Measurements from ENCODE around the gene ANKRD53.

Gene ANKRD53

DNA sequence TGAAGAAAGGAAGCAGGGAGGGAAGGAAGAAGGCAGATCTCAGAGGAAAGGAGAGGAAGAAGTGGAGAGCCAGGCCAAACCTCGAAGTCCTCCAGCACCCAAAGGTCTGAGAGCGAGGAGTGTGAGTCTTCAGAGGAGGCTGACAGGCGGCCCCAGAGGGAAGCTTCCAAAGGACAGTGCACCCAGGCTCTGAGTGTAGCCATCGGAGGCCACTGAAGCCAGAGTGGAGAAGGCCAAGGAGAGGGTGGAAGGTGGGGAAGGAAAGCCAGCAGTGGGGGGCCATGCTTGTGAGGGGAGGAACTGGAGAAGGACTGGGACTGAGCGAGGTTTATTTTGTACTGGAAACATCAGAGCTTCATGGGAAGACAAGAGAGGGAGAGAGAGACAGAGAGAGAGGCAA lies 36.7 kb upstream of the ANKRD53 start:
- Histone ChIP-seq H3K27me3 (ENCODE audit: control insufficient read depth in 3 of 3, insufficient read depth in 3 of 3, low read depth in 1 of 3, low read length in 3 of 3) (peaks cover 0 to 2% (median 0%) of the 10 kb centered on the region in 3 experiments), H3K4me1 (ENCODE audit: control insufficient read depth in 2 of 2, insufficient read depth in 1 of 2, low read depth in 1 of 2, low read length in 2 of 2) (peaks cover 61 to 68% of the 10 kb centered on the region in 2 donors)
- no peak for DNase-seq (ENCODE audit: low spot score)

DNA sequence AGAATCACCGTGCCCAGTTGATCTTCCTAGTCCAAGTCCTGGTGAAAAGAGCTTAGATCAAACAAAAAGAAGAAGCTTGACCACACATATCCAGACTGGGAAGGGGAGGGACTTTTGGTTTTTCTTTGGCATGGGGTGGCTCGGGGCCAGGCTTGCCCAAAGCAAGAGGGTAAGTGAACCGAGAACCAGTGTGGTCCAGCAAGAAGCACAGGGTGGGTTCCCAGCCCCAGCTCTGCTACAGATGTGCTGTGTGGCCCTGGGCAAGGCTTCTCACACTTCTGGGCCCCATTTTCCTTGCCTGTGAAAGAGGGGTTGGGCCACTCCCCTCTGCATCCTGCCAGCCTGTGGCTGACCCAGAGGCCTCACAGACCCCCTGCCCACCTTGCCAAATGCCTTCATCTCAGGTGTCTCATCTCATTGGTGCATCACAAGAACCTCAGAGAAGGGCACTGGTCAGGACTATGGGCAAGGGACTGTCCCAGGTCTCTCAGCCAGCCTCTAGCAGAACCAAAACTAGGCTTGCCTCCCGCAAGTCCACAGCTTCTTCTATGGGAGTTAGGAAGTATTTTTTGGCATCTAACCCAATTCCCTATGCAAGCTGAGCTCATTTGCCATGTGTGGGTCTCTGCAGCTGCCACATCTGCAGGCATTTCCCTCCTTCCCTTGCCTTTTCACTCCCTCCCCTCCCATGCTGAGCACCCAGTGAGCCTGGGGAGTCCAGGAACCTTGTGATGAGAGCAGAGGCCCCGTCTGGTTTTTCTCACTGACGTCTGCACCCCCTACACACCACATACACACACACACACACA lies 35.8 kb upstream of the ANKRD53 start:
- no peak overlapping the region for H3K4ac ChIP-seq (ENCODE audit: low read length)
- H2BK5ac ChIP-seq (ENCODE audit: low read length), result peak overlapping the region; percentile 40
- no peak overlapping the region for H3K9ac ChIP-seq (ENCODE audit: low read depth, low read length, poor library complexity)
- peak overlapping the region; percentile 21 for H3K27ac ChIP-seq (replicated peaks; ENCODE audit: low read length)
- no peak overlapping the region for H3K23ac ChIP-seq (ENCODE audit: low read depth, low read length, poor library complexity)
- no peak for DNase-seq (ENCODE audit: low spot score)
- no peaks in the 10 kb centered on the region for H3K9me3 ChIP-seq (replicated peaks in 1 of 2; ENCODE audit: control insufficient read depth in 2 of 2, insufficient read depth in 1 of 2, low read depth in 1 of 2, low read length in 2 of 2)
- peak overlapping the region; percentile 50 for H2AFZ ChIP-seq (ENCODE audit: low read length)
- no peak overlapping the region for H2BK15ac ChIP-seq (ENCODE audit: low read length)
- H3K36me3 ChIP-seq (replicated peaks in 1 of 2; ENCODE audit: control insufficient read depth in 2 of 2, insufficient read depth in 2 of 2, low read length in 2 of 2), result no peaks in the 10 kb centered on the region
- H4K91ac ChIP-seq (ENCODE audit: low read depth, low read length, poor library complexity), result no peak overlapping the region
- peaks cover 0 to 7% (median 0%) of the 10 kb centered on the region in 3 experiments for H3K27me3 ChIP-seq (ENCODE audit: control insufficient read depth in 3 of 3, insufficient read depth in 3 of 3, low read depth in 1 of 3, low read length in 3 of 3)
- H3K14ac ChIP-seq (ENCODE audit: low read length), result no peak overlapping the region
- no peak overlapping the region for H4K8ac ChIP-seq (ENCODE audit: low read depth, low read length)
- no peak overlapping the region for H3K4me3 ChIP-seq (ENCODE audit: low read length in 2 of 2)
- H3K4me1 ChIP-seq (ENCODE audit: control insufficient read depth in 2 of 2, insufficient read depth in 1 of 2, low read depth in 1 of 2, low read length in 2 of 2), result peaks cover 57 to 65% of the 10 kb centered on the region in 2 donors
- H2AK5ac ChIP-seq (ENCODE audit: low read depth, low read length), result peak overlapping the region; percentile 78
- no peak overlapping the region for H2BK120ac ChIP-seq (ENCODE audit: low read depth, low read length)
- H3K79me1 ChIP-seq (ENCODE audit: low read depth, low read length), result no peaks in the 10 kb centered on the region
- H2BK12ac ChIP-seq (ENCODE audit: low read length), result no peak overlapping the region
- no CpG with 5 or more reads among the region's 6 CpGs for WGBS, 2 donors (ENCODE audit: extremely low coverage in 2 of 2, insufficient read length in 2 of 2, insufficient replicate concordance in 1 of 2)
- H3K4me2 ChIP-seq (ENCODE audit: insufficient read depth, low read length, poor library complexity, severe bottlenecking), result no peak overlapping the region
- H3K18ac ChIP-seq (ENCODE audit: low read length), result peak overlapping the region; percentile 68

More for the DNA sequence above, 36.7 kb upstream of the ANKRD53 start:
- H3K79me1 ChIP-seq (ENCODE audit: low read depth, low read length), result no peaks in the 10 kb centered on the region
- H2AFZ ChIP-seq (ENCODE audit: low read length), result no peak overlapping the region
- no peak overlapping the region for H2BK15ac ChIP-seq (ENCODE audit: low read length)
- H2AK5ac ChIP-seq (ENCODE audit: low read depth, low read length), result no peak overlapping the region
- H3K14ac ChIP-seq (ENCODE audit: low read length), result no peak overlapping the region
- H4K91ac ChIP-seq (ENCODE audit: low read depth, low read length, poor library complexity), result no peak overlapping the region
- no peak overlapping the region for H4K8ac ChIP-seq (ENCODE audit: low read depth, low read length)
- no peaks in the 10 kb centered on the region for H3K9me3 ChIP-seq (replicated peaks in 1 of 2; ENCODE audit: control insufficient read depth in 2 of 2, insufficient read depth in 1 of 2, low read depth in 1 of 2, low read length in 2 of 2)
- H2BK120ac ChIP-seq (ENCODE audit: low read depth, low read length), result no peak overlapping the region
- no peak overlapping the region for H3K23ac ChIP-seq (ENCODE audit: low read depth, low read length, poor library complexity)
- no peak overlapping the region for H3K4me2 ChIP-seq (ENCODE audit: insufficient read depth, low read length, poor library complexity, severe bottlenecking)
- no peak overlapping the region for H2BK5ac ChIP-seq (ENCODE audit: low read length)
- no peak overlapping the region for H2BK12ac ChIP-seq (ENCODE audit: low read length)
- H3K4ac ChIP-seq (ENCODE audit: low read length), result no peak overlapping the region
- no peak overlapping the region for H3K9ac ChIP-seq (ENCODE audit: low read depth, low read length, poor library complexity)
- H3K4me3 ChIP-seq (ENCODE audit: low read length in 2 of 2), result no peak overlapping the region
- H3K18ac ChIP-seq (ENCODE audit: low read length), result no peak overlapping the region
- no peaks in the 10 kb centered on the region for H3K36me3 ChIP-seq (replicated peaks in 1 of 2; ENCODE audit: control insufficient read depth in 2 of 2, insufficient read depth in 2 of 2, low read length in 2 of 2)
- no peak overlapping the region for H3K27ac ChIP-seq (replicated peaks; ENCODE audit: low read length)
- WGBS, 2 donors (ENCODE audit: extremely low coverage in 2 of 2, insufficient read length in 2 of 2, insufficient replicate concordance in 1 of 2), result no CpG with 5 or more reads among the region's 5 CpGs

DNA sequence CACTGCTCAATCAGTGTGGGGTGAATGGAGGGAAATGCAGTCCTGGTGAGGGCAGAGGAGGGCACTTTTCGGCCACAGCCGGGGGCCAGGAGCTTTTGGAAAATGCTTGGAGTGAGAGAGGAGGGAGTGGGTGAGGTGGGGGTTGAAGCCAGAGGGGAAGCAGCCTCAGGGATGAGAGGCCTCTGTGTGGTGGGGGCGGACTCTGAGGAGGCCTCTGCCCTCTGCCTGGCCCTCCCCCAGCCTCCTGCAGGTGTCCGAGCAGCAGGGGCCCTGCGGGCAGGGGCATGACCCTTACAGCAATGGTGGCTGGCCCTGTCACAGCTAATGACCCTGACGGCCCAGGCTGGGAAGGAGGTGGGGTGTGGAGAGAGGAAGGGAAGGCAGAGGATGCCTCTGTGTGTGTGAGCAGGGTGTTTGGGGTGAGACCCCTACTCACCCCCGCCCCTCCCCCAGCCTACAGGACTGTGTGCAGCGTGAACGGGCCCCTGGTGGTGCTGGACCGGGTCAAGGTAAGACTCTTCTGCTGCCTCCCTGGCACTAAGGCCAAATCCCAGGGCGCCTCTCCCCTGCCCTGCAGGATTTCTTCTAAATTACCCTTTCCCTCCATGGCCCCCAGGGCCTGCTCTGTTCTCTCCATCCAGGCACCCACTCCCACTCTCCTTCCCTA lies 35.1 kb upstream of the ANKRD53 start:
- Histone ChIP-seq H3K79me1 (ENCODE audit: low read depth, low read length) (no peaks in the 10 kb centered on the region), H3K9me3 (replicated peaks in 1 of 2; ENCODE audit: control insufficient read depth in 2 of 2, insufficient read depth in 1 of 2, low read depth in 1 of 2, low read length in 2 of 2) (no peaks in the 10 kb centered on the region), H3K4me1 (ENCODE audit: control insufficient read depth in 2 of 2, insufficient read depth in 1 of 2, low read depth in 1 of 2, low read length in 2 of 2) (peaks cover 51 to 66% of the 10 kb centered on the region in 2 donors), H2BK15ac (ENCODE audit: low read length) (no peak overlapping the region), H4K91ac (ENCODE audit: low read depth, low read length, poor library complexity) (no peak overlapping the region), H3K27me3 (ENCODE audit: control insufficient read depth in 3 of 3, insufficient read depth in 3 of 3, low read depth in 1 of 3, low read length in 3 of 3) (peaks cover 0 to 15% (median 0%) of the 10 kb centered on the region in 3 experiments), H4K8ac (ENCODE audit: low read depth, low read length) (no peak overlapping the region), H3K14ac (ENCODE audit: low read length) (no peak overlapping the region), H3K9ac (ENCODE audit: low read depth, low read length, poor library complexity) (no peak overlapping the region), H2BK12ac (ENCODE audit: low read length) (no peak overlapping the region), H3K4ac (ENCODE audit: low read length) (no peak overlapping the region), H2AK5ac (ENCODE audit: low read depth, low read length) (peak overlapping the region; percentile 38), H3K4me3 (ENCODE audit: low read length in 2 of 2) (no peak overlapping the region), H3K23ac (ENCODE audit: low read depth, low read length, poor library complexity) (no peak overlapping the region), H2BK120ac (ENCODE audit: low read depth, low read length) (no peak overlapping the region), H3K36me3 (replicated peaks in 1 of 2; ENCODE audit: control insufficient read depth in 2 of 2, insufficient read depth in 2 of 2, low read length in 2 of 2) (no peaks in the 10 kb centered on the region), H2AFZ (ENCODE audit: low read length) (peak overlapping the region; percentile 50), H3K18ac (ENCODE audit: low read length) (peak overlapping the region; percentile 86), H3K4me2 (ENCODE audit: insufficient read depth, low read length, poor library complexity, severe bottlenecking) (no peak overlapping the region), H3K27ac (replicated peaks; ENCODE audit: low read length) (peak overlapping the region; percentile 21), H2BK5ac (ENCODE audit: low read length) (no peak overlapping the region)
- DNase-seq (ENCODE audit: low spot score), result no peak
- WGBS, 2 donors (ENCODE audit: extremely low coverage in 2 of 2, insufficient read length in 2 of 2, insufficient replicate concordance in 1 of 2), result no CpG with 5 or more reads among the region's 11 CpGs

DNA sequence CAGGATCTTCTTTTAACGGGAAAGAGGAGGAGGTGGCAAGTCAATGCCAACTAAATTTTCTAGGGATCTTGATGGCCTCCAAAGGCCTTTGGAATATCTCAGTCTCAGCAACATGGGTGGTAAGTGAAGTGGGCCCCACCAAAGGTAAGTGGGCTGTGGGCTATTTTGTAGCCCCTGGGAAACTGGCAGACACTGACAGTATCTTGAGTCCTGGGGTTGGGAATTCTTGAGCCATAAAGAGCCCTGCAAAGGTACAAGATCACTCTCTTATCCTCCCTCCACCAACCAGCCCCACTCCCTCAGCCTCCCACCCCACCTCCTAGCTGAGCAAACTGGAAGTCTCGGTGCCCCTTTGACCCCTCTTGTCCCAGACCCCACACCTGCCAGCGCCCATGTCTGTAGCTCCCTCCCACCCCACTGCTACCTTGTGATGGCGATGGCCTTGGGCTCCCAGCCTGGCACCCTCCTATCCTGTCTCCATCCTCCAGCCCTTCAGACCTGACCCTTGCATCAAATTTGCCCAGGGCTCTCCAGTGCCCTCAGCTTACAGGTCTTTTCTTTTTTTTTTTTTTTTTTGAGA lies 34.2 kb upstream of the ANKRD53 start:
- Histone ChIP-seq H3K27ac (replicated peaks; ENCODE audit: low read length) (no peak overlapping the region), H2BK12ac (ENCODE audit: low read length) (no peak overlapping the region), H2AFZ (ENCODE audit: low read length) (no peak overlapping the region), H3K4me2 (ENCODE audit: insufficient read depth, low read length, poor library complexity, severe bottlenecking) (no peak overlapping the region), H3K9me3 (replicated peaks in 1 of 2; ENCODE audit: control insufficient read depth in 2 of 2, insufficient read depth in 1 of 2, low read depth in 1 of 2, low read length in 2 of 2) (no peaks in the 10 kb centered on the region), H3K36me3 (replicated peaks in 1 of 2; ENCODE audit: control insufficient read depth in 2 of 2, insufficient read depth in 2 of 2, low read length in 2 of 2) (no peaks in the 10 kb centered on the region), H2BK5ac (ENCODE audit: low read length) (no peak overlapping the region), H3K4me3 (ENCODE audit: low read length in 2 of 2) (no peak overlapping the region), H3K18ac (ENCODE audit: low read length) (peak overlapping the region; percentile 1), H3K4ac (ENCODE audit: low read length) (no peak overlapping the region), H3K79me1 (ENCODE audit: low read depth, low read length) (no peaks in the 10 kb centered on the region), H4K91ac (ENCODE audit: low read depth, low read length, poor library complexity) (no peak overlapping the region), H2BK120ac (ENCODE audit: low read depth, low read length) (no peak overlapping the region), H2AK5ac (ENCODE audit: low read depth, low read length) (peak overlapping the region; percentile 38), H4K8ac (ENCODE audit: low read depth, low read length) (no peak overlapping the region), H3K27me3 (ENCODE audit: control insufficient read depth in 3 of 3, insufficient read depth in 3 of 3, low read depth in 1 of 3, low read length in 3 of 3) (peaks cover 0 to 20% (median 0%) of the 10 kb centered on the region in 3 experiments), H3K23ac (ENCODE audit: low read depth, low read length, poor library complexity) (no peak overlapping the region), H3K14ac (ENCODE audit: low read length) (no peak overlapping the region), H2BK15ac (ENCODE audit: low read length) (no peak overlapping the region), H3K9ac (ENCODE audit: low read depth, low read length, poor library complexity) (no peak overlapping the region), H3K4me1 (ENCODE audit: control insufficient read depth in 2 of 2, insufficient read depth in 1 of 2, low read depth in 1 of 2, low read length in 2 of 2) (peaks cover 47 to 58% of the 10 kb centered on the region in 2 donors)
- DNase-seq (ENCODE audit: low spot score), result no peak
- no CpG with 5 or more reads among the region's 4 CpGs for WGBS, 2 donors (ENCODE audit: extremely low coverage in 2 of 2, insufficient read length in 2 of 2, insufficient replicate concordance in 1 of 2)

Measured in neuronal stem cell (in vitro differentiated cells).